Islet precursor cell (in vitro differentiated cells): ENCODE results near the gene ZNF689.
A peak's percentile ranks its signal among the peaks of the same experiment; 100 is the strongest.
"Not testable (repeated sequence)": the region's sequence is repeated elsewhere in the genome, so short reads cannot be mapped to it uniquely, and the experiment has no call there.

Experiments
- DNase-seq: peaks from one replicate; pipeline ENCODE4 v3.0.0-alpha.2; 2018

The ZNF689 gene

DNA sequence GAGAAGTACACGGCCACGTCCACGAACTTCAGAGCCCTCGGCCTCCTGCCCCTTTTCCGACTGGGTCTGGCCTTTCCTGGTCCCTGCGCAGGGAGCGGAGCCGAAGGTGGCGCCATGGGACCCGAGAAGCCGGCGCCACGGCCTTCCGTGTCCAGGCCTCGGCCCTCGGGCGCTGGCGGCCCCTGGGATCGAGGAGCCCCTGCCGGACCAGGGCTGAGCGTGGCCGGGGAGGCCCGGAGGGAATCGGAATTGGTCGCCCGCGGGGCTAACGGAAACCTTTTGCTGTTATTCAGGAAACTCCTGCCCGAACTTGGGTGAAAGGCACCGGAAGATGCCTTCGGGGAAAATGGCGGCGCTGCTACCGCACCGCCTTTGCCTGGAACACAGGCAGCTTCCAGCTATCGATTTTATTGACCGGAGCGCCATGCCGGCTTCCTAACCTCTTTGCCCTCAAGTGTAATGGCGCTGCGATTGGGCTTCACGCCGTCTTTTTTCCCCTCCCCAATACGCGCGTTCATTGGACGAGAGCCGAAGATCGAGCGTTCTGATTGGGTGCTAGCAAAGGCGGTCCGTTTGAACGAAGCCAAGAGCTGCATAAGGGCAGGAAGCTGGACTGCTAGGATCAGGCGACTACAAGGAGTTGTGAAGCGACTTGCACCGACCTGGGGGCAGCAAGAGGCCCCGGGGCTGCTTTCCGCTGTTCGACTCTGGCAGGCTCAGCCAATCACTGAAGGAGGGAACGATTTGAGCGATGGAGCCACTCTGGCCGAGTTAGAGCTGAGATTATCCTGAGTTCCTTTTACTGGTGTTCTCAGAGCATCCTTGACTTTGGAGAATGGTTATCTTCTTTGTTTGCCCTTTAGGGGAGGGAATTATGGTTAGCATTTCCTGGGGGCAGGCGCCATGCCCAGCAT is at the start of gene ZNF689:
Gene ZNF689, minus strand, starts transcription at position 464 of the 914 bp plus-strand sequence. Its CDS starts 348 bp downstream, at position 116.
- DNase-seq, result peak; percentile 99

DNA sequence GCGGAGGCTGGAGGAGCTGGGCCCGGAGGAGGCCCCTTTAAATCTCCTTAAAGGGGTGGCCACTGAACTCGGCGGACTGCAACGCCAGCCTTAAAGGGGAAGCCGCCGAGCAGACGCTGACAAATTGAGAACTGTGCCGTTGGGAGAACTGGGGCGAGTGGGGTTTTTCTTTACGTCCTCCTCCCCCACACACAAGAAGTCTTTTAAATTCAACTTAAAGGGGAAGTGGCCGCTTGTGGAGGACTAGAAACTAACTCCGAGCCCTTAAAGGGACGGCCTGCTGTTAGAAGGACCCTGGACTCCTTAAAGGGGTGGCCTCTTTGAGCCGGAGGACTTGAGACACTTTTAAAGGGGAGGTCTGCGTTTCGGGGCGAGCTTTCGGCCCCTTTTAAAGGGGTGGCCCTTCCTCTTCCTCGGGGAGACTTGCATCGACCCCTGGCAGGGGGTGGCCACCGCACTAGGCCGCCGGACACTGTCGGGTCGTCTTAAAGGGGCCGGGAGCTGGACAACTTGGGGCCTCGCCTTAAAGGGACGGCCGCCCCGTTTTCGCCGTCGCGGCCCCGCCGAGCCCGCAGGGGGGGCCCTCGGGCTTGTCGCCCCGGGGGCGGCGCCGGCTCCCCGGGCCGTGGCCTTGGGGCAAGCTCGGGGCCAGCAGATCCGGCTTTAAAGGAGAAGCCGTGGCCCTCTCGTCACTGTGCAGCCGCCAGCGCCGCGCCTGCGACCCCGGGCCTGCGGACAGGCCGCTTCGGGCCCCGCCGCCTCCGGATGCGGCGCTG is 48.7 kb upstream of the ZNF689 start:
- peak; percentile 98 for DNase-seq

DNA sequence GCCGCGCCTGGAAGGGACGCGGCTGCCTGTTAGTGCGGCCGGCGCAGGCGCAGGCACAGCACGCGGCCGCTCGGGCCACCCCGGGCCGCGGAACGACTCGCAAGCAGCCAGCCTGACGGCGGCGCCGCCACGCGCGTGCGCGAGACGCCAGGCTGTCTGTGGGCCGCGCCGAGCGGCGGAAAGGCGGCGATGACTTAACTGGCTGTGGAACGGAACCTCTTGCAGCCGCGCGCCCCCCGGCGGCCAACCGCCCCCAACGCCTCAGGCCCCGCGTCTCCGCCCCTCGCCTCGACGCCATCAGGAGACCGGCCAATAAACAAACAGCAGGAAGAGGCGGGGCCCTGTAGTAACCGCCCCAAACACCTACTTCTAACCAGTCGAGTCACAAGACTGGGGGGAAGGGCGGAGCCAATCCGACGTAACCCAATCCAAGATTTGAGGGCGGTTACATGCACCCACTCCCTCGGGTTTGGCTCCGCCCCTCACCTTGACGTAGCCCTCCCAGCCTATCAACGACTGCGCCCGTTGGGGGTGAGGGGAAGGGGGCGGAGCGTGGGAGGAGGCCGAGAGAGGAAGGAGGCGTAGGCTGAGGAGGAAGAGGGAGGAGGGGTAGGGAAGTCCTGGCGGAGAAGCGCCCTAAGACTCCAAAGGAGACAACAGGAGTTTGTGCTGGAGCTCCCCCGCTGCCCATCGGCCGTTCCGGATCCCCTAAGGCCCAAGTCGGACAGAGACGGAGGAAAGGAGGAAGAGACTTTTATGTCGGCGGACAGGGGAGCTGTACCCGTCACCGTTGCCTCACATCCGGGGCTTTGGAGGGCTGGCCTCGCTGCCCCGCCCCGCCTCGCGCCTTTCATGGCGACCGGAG is 47.9 kb upstream of the ZNF689 start, which contains the start of gene FBRS:
Gene FBRS, plus strand, starts transcription at position 566 of the 865 bp plus-strand sequence. CDS start 1,088 bp downstream, outside the sequence.
- peak; percentile 100 for DNase-seq

DNA sequence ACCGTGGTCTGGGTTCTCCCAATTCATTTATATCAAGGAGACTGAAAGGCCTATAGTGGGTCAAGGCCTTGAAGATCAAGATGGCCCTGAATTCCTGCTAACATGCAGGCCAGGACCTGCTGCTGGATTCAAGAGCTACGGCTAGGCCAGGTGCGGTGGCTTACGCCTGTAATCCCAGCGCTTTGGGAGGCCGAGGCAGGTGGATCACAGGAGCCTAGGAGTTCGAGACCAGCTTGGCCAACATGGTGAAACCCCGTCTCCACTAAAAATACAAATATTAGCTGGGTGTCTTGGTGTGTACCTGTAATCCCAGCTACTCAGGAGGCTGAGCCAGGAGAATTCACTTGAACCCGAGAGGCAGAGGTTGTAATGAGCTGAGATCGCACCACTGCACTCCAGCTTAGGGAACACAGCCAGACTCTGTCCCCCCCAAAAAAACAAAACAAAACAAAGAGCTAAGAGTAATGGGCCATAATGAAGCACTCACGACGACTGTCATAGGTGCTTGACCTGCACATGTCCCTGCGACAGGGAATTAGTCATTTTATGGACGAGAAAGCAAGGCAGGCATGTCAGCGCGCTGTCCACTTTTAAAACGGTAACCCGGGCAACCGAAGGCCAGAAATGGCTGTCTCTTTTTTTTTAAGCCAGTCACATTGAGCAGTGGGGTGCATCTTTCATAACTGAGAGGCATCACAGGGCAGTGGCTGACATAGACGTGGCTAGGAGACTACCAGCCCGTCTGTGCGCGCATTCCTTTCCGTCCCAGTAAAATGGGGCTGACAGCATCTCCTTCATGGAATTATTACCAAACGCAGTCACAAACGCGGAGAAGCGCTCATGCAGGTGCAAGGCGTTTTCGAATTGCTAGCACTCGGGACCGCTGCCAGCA is 47.0 kb upstream of the ZNF689 start:
- no peak for DNase-seq

DNA sequence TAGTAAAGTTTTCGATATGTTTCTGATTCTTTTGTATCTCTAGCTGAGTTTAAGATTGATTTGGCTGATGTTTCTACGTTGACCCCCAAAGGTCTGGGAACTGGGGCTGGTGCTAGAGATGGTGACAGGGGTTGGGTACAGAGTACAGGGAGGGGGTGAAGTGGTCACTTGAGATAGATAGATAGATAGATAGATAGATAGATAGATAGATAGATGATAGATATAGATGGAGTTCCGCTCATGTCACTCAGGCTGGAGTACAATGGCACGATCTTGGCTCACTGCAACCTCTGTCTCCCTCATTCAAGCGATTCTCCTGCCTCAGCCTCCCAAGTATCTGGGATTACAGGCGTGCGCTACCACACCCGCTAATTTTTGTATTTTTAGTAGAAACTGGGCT is 46.2 kb upstream of the ZNF689 start:
- no peak for DNase-seq

DNA sequence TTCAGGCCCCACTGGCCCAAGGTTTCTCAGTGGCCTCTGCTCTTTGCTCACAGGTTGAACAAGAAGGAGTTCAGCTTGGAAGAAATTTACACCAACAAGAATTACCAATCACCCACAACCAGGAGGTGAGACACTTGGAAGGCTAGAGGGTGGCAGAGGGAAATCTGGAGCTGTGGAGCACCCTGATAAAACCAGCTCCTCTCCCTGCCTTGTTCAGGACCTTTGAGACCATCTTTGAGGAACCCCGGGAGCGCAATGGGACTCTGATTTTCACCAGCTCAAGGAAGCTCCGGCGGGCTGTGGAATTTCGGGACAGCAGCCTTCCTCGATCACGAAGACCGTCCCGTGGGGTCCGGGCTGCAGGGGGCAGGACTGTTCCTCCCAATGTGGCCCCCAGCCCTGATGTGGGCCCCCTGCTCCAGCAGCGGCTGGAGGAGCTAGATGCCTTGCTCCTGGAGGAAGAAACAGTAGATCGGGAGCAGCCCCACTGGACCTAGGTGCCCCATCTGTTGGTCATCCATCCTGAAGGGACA is 45.7 kb upstream of the ZNF689 start:
- no peak for DNase-seq

DNA sequence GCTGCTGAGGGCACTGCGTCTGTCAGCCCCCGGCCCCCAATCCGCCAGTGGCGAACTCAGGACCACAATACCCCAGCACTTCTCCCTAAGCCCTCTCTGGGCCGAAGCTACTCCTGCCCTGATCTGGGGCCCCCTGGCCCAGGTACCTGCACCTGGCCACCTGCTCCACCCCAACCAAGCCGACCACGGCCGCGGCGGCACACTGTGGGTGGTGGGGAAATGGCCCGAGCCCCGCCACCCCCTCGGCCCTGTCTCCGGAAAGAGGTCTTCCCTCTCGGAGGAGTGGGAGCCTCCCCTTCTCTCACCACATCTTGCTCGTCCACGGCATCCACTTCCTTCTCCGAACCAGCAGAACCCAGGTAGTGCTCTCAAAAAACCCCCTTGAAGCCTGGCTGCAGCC is 44.7 kb upstream of the ZNF689 start:
- DNase-seq, result no peak

DNA sequence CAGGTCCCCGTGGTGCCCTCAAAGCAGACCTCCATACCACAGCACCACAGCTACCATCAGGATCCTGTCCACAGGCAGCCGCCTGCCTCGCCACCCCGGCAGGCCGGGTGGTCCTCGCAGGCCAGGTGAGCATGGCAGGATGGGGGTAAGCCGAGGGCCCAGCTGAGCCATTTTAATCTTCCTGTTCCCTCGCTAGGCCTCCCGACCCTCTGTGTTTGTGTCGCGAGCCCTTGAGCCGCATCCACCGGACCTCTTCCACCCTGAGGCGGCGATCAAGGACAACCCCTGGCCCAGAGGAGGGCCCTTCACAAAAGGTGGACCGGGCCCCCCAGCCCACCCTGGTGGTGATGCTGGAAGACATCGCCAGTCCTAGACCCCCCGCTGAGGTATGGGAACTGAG is 42.5 kb upstream of the ZNF689 start:
- no peak for DNase-seq

DNA sequence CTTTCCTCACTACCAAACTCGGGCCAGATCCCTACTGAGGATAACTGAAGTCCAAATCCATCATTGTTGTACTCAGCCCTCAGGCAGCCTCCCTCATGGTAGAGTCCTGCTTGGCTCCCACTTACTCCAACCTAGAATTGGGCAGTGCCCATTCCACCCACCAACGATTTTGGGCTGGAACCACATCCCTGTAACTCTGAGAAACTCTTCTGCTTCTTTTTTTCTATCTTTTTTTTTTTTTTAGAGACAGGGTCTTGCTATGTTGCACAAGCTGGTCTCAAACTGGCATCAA is 41.8 kb upstream of the ZNF689 start:
- no peak for DNase-seq

DNA sequence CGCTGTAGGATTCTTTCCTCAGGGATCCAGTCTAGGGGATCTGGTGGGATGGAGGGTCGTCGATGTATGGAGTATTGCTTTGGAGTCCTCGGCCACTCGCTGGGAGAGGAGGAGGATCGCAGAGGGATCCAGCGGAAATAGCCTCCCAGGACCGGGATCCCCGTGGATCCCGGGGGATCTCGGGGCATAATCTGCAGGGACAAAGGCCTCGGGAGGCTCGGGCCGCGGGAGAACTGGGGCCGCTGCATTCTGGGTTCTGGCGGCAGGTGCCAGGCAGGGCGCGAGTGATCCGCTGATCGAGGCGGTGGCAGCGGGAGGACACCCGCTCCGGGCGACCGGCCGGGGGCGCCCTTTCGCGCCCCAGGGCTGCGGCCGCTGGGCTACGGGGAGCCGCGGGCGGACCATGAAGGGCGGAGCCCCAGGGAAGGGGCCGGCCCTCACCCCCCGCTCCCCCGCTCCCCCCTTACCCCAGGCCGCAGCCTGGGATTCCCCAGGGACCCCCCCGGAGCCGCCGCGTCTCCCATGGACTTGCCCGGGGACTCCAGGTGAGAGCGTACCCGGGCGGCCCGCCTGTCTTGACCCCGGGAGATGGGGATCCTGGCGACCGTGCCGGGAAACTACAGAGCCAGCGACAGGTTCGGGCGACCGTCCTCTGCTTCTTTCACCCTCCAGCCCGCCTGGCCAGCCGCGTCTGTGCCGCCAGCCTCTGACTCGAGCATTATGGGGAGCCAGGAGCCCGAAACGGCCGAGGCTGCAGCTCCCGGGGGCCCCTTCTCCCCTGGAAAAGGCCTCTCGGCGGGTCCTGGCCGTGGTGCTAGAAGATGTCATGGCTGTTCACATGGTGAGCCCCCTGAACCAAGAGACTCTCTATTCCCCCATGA is 41.2 kb upstream of the ZNF689 start:
- peak; percentile 79 for DNase-seq

DNA sequence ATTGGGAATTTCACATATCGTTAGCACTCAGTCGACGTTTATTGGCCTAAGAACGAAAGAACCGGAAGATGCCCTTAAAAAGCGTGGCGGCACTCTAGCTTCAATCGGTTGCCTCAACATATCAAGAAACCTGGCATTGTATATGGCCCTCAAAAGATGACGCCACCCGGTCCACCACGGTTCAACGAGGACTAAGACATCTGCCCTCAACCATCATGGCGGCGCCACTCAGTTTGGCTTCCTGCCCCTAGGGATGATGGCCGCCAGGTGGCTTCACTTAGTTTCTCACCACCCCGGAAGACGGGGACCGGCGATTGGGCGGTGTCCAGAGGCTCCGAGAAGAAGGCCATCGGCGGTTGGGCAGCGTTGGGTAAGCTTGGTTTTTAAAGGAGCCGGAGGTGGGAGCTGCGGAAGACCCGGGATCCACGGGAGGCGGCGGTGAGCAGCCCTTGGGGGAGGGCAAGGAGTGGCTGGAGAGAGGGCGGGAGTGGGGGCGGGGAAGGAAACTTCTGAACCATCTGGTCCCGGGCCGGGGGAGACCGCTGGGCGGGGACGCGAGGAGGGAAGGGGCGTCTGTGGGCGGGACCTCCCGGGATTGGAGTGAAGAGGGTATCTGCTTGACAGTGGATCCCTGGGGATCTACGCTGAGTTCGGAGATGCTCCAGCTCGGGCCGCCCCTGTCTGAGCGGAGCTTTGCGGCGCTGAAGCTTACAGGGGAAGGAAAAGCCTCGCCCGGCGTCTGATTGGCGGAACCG is 40.4 kb upstream of the ZNF689 start, which contains the start of gene PRR14:
Gene PRR14, plus strand, starts transcription at position 592 of the 755 bp plus-strand sequence. CDS start 686 bp downstream, outside the sequence.
- peak; percentile 100 for DNase-seq

DNA sequence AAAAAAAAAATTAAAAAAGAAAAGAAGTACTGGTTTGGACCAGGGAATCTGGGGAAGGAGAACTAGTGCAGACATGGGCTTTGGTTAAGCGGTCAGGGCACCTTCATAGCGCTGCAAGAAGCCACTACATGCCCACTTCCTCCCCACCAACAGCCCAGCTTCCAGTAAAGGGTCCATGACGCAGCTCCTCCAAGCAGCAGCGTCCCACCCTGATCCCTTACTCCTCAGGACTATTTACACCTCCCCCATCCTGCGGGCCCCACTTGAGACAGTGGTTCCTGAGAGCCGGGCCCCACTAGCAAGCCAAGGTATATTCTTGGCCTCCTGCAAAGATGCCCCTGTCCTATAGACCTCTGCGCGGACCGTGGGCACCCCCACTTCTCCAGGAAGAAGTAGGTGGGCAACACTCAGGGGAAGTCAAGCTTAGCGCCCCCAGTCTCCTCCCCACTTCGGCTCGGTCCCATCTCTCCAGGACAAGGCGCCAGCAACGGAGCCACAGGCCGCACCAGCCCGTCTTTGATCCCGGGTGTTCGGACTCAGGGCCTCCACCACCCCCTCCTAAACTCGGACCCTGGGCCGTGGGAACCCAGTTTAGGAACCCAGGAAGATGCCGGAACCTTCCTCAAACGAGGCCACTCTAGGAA is 39.7 kb upstream of the ZNF689 start:
- DNase-seq, result no peak

DNA sequence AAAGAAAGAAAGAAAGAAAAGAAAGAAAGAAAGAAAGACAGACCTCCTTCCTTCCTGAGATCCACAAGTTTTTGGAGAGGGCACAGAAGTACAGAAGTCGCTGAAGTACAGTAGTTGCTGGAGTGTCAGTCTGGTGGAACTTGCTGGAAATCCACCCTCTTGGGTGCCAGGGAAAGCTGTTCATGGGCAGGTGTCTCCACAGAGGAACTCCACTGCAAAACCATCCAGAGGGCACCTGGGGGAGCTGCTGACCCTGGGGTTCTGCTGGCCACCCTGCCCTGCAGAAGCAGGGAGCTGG is 37.0 kb upstream of the ZNF689 start:
- DNase-seq, result no peak

DNA sequence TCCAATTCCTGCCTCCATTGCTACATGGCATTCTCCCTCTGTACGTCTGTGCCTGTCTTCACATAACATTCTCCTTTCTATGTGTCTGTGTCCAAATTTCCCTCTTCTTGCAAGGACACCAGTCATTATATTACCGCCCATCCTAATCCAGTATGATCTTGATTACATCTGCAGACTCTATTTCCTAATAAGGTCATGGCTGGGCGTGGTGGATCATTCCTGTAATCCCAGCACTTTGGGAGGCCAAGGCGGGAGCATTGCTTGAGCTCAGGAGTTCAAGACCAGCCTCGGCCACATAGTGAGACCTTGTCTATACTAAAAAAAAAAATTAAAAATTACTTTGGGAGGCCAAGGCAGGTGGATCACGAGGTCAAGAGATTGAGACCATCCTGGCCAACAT is 35.5 kb upstream of the ZNF689 start:
- DNase-seq, result no peak

DNA sequence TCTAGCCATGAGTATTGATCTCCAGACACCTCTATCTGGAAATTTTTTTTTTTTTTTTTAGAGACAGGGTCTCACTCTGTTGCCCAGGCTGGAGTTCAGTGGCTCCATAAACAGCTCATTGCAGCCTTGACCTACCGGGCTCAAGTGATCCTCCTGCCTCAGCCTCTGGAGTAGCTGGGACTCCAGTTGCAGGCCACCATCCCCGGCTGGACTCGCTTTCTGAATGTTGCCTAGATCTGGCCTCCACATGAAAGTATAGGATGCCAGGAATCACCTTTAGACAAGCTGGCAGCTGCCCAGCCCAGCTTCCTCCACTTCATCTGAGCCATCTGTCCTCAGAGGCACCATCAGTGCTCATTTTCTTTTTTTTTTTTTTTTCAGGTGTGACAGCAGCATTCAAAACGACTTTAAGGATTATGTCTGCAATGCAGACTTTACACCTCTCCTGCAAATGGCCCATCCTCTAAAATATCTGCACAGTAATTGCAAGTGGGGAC is 34.2 kb upstream of the ZNF689 start:
- no peak for DNase-seq

DNA sequence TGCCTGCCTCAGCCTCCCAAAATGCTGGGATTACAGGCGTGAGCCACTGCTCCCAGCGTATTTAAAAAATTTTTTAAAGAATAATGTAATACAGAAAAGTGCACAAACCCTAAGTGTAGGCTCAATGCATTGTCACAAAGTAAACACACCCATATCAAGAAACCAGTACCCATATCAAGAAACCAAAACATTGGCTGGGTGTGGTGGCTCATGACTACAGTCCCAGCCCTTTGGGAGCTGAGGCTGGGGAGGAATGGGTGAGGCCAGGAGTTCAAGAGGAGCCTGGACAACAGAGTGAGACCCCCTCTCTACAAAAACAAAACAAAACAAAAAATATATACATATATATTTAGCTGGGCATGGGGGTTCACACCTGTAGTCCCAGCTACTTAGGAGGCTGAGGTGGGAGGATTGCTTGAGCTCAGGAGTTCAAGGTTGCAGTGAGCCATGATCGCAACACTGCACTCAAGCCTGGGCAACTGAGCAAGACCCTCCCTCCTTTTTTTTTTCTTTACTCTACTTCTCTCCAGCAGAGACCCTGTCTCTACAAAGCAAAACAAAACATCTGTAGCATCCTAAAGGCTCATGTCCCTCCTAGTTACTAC is 31.3 kb upstream of the ZNF689 start:
- no peak for DNase-seq

DNA sequence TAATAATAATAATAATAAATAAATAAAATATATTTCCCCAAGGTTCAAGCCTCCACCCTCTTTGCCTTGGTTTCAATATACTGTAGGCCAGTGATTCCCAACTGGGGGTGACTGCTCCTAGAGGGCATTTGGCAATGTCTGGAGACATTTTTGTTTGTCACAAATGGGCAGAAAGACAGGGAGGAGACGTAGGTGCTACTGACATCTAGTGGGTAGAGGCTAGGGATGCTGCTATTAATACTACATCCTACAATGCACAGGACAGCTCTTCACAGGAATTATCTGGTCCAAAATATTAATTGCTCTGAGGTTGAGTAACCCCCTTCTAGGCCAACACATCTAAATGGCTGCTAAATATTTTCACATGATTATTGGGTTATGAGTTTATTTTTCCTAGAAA is 27.8 kb upstream of the ZNF689 start:
- DNase-seq, result no peak

DNA sequence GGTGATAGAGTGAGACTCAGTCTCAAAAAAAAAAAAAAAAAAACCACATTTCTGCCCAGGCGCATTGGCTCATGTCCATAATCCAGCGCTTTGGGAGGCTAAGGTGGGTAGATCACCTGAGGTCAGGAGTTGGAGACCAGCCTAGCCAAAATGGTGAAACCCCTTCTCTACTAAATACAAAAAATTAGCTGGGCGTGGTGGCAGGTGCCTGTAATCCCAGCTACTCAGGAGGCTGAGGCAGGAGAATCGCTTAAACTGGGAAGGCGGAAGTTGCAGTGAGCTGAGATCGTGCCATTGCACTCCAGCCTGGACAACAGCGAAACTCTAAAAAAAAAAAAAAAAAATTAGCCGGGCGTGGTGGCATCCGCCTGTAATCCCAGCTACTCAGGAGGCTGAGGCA is 26.9 kb upstream of the ZNF689 start:
- DNase-seq, result not testable (repeated sequence)

DNA sequence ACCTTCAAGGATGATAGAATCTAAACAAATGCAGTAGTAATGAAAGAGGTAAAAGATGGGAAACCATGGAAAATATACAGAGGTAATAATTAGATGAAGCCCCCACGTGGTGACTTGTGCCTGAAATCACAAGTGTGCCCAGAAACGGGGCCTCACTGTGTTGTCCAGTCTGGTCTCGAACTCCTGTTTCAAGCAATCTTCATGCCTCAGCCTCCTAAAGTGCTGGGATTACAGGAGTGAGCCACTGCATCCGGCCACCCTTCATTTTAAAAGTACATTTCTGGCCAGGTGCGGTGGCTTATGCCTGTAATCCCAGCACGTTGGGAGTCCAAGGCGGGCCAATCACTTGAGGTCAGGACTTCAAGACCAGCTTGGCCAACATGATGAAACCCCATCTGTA is 26.4 kb upstream of the ZNF689 start:
- no peak for DNase-seq
